ENCODE results near the gene SHB. TPM values are rescaled to one million over a fixed set of nuclear protein-coding genes. Genes with fewer than 3 reads are reported as not detected.

The SHB gene
- total and polyA plus RNA-seq, 2 donors (not counting 3 experiments of a cell fraction or from before 2014, with no cell fraction given): 13.4 to 24.9 TPM

DNA sequence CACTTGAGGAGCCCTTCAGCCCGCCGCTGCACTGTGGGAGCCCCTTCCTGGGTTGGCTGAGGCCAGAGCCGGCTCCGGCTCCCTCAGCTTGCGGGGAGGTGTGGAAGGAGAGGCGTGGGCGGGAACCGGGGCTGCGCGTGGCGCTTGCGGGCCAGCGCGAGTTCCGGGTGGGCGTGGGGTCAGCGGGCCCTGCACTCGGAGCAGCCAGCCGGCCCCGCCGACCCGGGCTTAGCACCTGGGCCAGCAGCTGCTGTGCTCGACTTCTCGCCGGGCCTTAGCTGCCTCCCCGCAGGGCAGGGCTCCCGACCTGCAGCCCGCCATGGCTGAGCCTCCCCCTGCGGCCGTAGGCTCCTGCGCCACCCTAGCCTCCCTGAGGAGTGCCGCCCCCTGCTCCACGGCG, 6.2 kb upstream of the SHB start:
- Histone ChIP-seq H3K79me2 (ENCODE audit: control insufficient read depth, insufficient read depth, low read length) (no peaks in the 10 kb centered on the region), H3K4me1 (ENCODE audit: control insufficient read depth, extremely low read depth, insufficient read depth, low read length) (peaks cover 34% of the 10 kb centered on the region), H3K9me3 (replicated peaks; ENCODE audit: control insufficient read depth, insufficient read depth, low read length) (no peaks in the 10 kb centered on the region), H3K9me1 (replicated peaks; ENCODE audit: control insufficient read depth, extremely low read depth, insufficient read depth, low read length) (no peaks in the 10 kb centered on the region), H3K36me3 (ENCODE audit: control insufficient read depth in 2 of 2, extremely low read depth in 1 of 2, insufficient read depth in 2 of 2, low read length in 2 of 2) (no peaks in the 10 kb centered on the region), H3K4me2 (ENCODE audit: insufficient read depth, low read length) (no peak overlapping the region), H2AFZ (ENCODE audit: low read depth, low read length) (no peak overlapping the region), H4K20me1 (replicated peaks; ENCODE audit: control insufficient read depth, extremely low read depth, insufficient read depth, low read length) (no peaks in the 10 kb centered on the region), H3K27ac (ENCODE audit: insufficient read depth, low read depth, low read length) (no peak overlapping the region), H3K9ac (replicated peaks; ENCODE audit: extremely low read depth, insufficient read depth, low read length) (no peak overlapping the region), H3K4me3 (replicated peaks in 1 of 3; ENCODE audit: insufficient read depth in 1 of 3, low read depth in 1 of 3, low read length in 3 of 3) (no peak overlapping the region), H3K27me3 (ENCODE audit: control insufficient read depth in 2 of 2, insufficient read depth in 2 of 2, low read length in 2 of 2) (no peaks in the 10 kb centered on the region)
- FAIRE-seq: no peak
- ChIA-PET CTCF (interaction anchor here (1.2 to 2.2 kb wide), 3 partner anchors 9 to 162 kb away, joined by 4 to 12 read pairs (median 5); no protein-coding TSS in a partner anchor), POLR2A (no interaction called here)
- no TSS peak for BruUV-seq (replicated peaks)
- no peak for DNase-seq (ENCODE audit: low read depth, low spot score)
- TF ChIP-seq MYC (IDR thresholded peaks at IDR 0.05; ENCODE audit: low read depth, low read length): no peak
- no peak for TF ChIP-seq EZH2 (IDR thresholded peaks at IDR 0.05; ENCODE audit: borderline replicate concordance, low read depth, low read length, severe bottlenecking)
- TF ChIP-seq, protein P1, sequence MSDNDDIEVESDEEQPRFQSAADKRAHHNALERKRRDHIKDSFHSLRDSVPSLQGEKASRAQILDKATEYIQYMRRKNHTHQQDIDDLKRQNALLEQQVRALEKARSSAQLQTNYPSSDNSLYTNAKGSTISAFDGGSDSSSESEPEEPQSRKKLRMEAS (IDR thresholded peaks at IDR 0.05; ENCODE audit: insufficient read depth, insufficient read length): no peak
- TF ChIP-seq, protein P2, sequence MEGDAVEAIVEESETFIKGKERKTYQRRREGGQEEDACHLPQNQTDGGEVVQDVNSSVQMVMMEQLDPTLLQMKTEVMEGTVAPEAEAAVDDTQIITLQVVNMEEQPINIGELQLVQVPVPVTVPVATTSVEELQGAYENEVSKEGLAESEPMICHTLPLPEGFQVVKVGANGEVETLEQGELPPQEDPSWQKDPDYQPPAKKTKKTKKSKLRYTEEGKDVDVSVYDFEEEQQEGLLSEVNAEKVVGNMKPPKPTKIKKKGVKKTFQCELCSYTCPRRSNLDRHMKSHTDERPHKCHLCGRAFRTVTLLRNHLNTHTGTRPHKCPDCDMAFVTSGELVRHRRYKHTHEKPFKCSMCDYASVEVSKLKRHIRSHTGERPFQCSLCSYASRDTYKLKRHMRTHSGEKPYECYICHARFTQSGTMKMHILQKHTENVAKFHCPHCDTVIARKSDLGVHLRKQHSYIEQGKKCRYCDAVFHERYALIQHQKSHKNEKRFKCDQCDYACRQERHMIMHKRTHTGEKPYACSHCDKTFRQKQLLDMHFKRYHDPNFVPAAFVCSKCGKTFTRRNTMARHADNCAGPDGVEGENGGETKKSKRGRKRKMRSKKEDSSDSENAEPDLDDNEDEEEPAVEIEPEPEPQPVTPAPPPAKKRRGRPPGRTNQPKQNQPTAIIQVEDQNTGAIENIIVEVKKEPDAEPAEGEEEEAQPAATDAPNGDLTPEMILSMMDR (IDR thresholded peaks at IDR 0.05; ENCODE audit: extremely low read depth in 1 of 2, insufficient read depth in 1 of 2, low read depth in 1 of 2, low read length in 2 of 2): no peak
- no peak for TF ChIP-seq JUN (IDR thresholded peaks at IDR 0.05; ENCODE audit: borderline replicate concordance, insufficient read depth, insufficient read length, low read depth)
- no peak for TF ChIP-seq GATA2 (IDR thresholded peaks at IDR 0.05; ENCODE audit: insufficient read depth, insufficient read length, low read depth, low read length)
- no peak for TF ChIP-seq FOS (IDR thresholded peaks at IDR 0.05; ENCODE audit: borderline replicate concordance, insufficient read depth, low read length)
- TF ChIP-seq POLR2AphosphoS5 (IDR thresholded peaks at IDR 0.05; ENCODE audit: insufficient read depth, low read depth, low read length): no peak
- TF ChIP-seq POLR2A (IDR thresholded peaks at IDR 0.05; ENCODE audit: low read depth, low read length): no peak
- intact Hi-C loops (cut with micrococcal nuclease): no loop called here
- dilution Hi-C loops (cut with MboI; ENCODE audit: extremely low pct_ligation_motif_present, low sequenced_read_pairs): no loop called here

Measured in endothelial cell of umbilical vein (primary cell).